Left renal cortex interstitium (tissue), 4 donors: Measurements from ENCODE around the gene MRPL55. TPM values are rescaled to one million over a fixed set of nuclear protein-coding genes. Genes with fewer than 3 reads are reported as not detected.

Experiments
- DNase-seq, 4 donors: peaks; one replicate each; pipeline ENCODE4 v3.0.0-alpha.2; 2013; ENCODE audit warnings: low read depth in 4 of 4, low spot score in 2 of 4, missing footprints in 1 of 4
- polyA plus RNA-seq, 4 donors: library from polyadenylated mRNA; unstranded; fragments of 120-200 nt; gene quantifications; one replicate each; pipeline ENCODE4 v1.2.1, GENCODE V29; 2013; ENCODE audit not compliant: insufficient read length in 4 of 4

MRPL55 gene
- polyA plus RNA-seq, 4 donors: 37.4 to 60.9 (median 49.0) TPM

DNA sequence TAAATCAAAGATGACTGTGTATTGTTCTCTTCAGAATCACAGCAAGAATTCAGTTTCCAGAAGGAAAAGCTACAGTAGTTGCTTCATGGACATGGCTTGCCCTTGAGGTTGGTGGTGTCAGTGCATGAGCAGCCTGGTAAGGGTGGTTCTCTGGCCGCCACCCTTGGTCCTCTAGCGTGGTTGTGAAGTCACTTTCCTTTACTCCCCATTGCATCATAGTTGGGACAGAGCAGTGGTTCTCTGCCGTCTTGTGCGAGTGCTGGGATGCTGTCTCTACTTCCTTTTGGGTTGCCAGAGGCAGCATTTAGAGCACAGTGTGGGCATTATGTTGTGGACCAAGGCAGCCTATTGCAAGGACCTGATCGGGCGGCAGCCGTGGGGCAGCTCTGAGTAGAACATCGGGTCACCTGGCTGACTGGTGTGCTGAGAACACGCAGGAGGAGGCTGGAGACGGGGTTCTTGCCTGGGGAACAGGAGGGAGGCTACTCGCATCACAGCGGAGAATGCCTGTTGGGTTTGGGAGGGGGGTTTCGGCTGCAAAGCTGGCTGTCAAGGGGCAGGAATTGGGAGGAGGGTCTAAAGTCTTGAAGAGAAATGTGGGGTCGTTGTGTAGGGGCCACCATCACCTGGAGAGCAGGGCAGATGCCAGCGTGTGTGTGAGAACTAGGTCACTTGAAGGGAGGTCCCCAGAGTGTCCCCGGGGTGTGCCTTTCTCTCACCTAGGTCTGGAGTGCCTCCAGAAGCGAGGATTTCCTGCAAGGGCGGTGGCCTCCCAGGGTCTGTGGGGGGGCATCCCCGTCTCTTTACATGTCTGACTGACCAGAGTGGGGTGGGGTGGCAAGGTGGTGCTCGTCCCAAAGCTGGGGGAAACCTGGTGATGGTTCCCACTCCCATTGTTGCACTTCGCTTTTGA is 20.3 kb downstream of the MRPL55 start:
- no peak for DNase-seq

DNA sequence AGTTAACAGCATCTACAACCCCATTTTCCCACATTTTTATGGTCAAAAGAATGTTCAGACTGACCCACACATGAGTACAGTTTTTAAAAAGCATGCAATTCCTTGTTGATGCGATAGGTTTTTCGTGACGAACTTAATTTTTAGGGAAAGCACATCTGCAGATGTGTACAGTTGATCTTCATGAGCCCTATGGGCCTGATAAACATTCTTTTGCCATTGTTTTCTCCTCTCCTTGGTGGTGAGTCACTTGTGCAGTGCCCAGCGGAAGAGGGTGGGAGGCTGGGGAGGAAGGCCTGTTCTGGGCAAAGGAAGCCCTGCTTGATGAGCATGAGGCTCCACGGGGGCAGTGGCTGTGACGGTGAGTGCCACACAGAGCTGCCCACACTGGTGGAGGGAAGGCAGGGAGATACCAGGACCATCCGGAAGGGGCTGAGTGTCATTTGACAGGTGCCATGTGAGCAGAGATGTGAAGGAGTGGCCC is 21.3 kb downstream of the MRPL55 start:
- DNase-seq: no peak

DNA sequence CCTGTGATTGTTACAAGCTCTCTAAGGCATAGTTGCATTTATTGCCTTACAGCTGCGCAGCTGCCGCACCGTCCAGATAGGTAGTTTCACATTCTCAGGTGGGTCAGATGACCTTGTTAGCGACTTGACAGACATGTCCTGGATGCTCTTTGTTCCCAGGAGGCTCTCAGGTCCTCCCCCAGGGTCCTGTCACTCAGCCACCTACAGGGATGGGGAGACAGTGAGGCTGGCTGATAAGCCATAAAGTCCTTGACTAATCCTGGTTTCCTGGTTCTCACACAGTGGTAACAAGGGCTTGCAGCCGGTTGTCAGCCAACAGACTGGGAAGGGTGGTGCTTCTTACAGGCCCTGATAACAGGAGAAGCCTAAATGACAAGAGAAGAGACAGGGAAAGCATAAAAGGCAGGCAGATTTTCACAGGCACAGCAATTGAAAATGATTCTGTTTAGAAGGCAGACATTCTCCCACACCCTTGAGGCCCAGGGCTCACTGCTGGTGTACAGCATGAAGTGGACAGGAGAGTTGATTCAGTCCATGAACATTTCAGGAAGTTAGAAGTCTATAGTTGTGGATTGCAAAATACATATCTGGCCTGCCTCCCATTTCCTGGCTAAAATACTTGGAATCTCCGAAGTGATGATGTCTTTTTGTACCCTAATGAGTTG is 23.7 kb downstream of the MRPL55 start:
- no peak for DNase-seq

DNA sequence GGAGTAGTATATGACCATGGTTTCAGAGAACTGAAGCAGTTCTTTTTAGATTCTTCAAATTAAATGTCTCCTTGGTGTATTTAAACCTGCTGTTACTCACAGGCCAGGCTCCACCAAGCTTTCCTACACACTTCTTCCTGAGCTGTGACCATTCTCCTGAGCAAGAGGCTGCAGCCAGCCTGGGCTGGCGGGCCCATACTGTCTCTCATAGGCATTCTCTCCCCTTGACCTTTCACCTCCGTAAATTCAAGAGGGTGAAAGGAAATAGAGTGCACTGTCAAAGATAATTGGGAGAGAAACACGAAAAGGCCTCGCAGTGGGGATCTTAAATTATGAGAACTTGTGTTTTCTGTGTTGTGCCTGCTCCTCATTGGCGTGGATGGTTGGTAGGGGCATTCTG is 24.3 kb downstream of the MRPL55 start:
- no peak for DNase-seq

GRCh38 chr1:228084325-228084724 is 24.8 kb downstream of the MRPL55 start:
- no peak for DNase-seq

GRCh38 chr1:228083871-228084278 is 25.2 kb downstream of the MRPL55 start:
- no peak for DNase-seq

- peak in 1 of 4 donors; percentile 28 for DNase-seq
Measured at GRCh38 chr1:228082918-228083870, 25.9 kb downstream of the MRPL55 start.

- DNase-seq: peak; percentile 85 to 90 (median 88)
Measured at GRCh38 chr1:228082214-228082917, 26.7 kb downstream of the MRPL55 start, which contains the start of gene ARF1. ARF1 (plus strand) TSS chr1:228082708; CDS start chr1:228097115, 14,407 bp downstream.

GRCh38 chr1:228081578-228082213 is 27.4 kb downstream of the MRPL55 start:
- DNase-seq: no peak

- no peak for DNase-seq
Measured at GRCh38 chr1:228081144-228081543, 28.0 kb downstream of the MRPL55 start.

DNA sequence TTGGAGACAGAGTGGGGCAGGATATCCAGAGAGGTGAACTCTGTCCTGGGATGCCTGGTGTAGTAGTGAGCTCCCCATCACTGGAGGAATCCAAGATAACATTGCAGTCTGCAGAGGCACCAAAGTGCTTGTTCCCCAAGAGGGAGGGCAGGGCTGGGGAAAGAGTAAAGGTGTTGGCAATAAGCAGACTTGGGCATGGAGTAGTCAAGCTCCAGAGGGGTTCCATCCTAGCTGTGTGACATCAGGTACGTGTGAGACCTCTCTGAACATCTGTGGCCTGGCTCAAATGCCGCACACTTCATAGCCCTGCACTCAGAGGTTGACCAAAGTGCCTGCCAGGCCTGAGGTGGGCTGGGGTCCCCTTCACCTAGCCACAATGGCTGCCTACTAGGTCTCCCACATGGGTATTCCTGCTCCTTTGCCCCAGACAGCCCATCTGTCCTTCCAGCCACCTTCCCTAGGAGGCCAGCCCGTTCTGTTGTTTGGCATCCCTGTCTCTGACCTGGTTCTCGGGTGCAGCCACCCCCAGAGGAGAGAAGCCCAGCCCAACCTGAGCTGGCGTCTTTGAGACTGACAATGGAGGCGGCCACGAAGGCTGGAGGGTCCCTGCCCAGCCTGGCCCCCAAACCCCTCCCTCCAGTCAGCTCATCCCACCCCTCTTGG is 29.4 kb downstream of the MRPL55 start:
- DNase-seq: no peak

DNA sequence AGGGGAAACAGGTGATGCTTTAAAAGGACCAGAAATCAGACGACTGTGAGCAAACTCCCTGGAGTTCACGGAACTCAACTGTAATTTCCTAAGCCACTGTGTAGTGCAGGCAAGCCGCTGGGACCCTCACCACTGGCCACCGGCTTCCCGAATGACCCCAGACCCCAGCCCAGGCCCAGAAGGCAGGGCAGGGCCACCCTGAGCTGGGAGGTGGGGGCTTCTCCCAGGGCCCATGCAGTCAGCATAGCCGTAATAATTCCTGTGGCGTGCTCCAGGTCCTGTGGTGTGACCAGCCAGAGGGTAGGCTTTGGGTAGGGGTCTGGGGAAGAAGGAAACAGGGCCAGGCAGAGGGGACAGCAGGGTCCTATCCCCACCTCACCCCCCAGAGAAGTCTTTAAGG is 30.1 kb downstream of the MRPL55 start:
- DNase-seq: no peak

DNA sequence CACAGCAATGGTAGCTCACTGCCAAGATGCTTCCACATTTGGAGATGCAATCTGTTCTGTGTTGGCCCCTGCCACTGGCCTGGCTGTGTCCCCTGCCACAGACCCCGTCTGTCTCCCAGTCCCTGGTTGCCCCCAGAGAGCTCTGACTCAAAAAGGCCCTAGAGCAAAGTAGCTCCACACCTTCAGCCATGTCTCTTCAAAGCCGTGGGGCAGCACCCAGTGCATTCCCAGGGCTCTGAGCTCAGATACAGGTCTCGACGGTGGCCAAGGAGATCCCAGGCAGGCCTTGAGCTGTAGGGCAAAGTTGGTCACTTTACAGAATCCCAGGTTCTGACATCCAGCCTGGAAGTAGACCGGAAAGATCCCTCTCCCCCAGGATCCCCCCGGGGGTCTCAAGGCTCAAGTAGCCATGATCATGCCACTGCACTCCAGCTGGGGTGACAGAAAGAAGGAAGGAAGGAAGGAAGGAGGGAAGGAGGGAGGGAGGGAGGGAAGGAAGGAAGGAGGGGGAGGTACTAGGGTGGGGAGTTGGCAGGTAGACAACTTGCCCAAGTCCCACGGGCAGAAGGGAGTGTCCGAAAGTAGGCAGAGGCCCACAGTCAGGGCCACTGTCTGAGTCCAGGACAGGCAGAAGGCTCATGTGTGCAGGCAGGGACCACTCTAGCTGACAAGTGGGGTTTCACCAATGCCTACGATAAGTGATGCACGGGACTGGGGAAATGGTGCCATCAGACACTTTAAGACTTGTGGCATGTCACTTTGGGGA is 31.4 kb downstream of the MRPL55 start:
- DNase-seq: no peak

DNA sequence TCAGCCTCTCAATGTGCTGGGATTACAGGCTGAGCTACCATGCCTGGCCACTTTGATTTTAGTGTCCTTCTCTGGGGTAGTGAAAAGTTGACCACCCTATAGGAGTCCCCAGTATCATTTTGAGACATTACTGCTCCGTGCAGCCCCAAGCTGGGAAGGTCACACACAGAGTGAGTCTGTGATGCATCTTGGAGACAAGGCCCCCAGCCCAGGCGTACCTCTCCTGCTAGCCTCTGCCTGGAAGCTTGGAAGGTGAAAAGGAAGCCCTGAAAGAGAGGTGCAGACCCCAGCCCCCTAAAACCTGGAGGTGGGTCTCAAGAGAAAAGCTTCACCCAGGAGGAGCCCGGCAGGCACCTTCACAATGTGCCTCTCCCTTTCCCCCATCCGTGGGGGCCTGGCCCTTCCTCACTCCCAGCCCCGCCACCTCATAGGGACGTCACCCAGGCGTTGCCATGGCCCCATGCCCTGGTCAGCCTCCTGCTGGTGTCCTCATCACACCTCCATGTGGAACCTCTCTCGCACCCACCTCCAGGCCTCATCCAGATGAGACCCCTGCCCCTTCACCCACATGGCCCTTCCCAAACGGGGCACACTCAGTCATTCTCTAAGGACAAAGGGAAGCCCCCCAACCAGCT is 32.2 kb downstream of the MRPL55 start:
- no peak for DNase-seq

DNA sequence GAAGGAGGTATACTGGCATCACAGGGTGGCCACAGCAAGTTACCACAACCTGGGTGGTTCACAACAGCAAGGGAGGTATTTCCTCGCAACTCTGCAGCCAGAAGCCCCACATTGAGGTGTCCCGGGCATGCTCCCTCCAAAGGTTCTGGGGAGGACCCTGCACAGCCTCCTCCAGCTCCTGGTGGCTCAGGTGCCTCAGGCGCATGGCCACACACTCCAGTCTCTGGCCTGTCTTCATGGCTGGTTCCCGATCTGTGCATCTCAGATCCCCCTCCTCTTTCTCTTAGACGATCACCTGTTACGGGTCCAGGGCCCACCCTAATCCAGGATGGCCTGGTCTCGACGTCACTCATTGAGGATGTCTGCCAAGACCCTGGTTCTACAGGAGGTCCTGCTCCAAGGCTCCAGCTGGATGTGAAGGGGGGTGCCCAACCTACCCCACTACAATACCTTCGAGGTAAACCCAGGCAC is 33.3 kb downstream of the MRPL55 start:
- no peak for DNase-seq

DNA sequence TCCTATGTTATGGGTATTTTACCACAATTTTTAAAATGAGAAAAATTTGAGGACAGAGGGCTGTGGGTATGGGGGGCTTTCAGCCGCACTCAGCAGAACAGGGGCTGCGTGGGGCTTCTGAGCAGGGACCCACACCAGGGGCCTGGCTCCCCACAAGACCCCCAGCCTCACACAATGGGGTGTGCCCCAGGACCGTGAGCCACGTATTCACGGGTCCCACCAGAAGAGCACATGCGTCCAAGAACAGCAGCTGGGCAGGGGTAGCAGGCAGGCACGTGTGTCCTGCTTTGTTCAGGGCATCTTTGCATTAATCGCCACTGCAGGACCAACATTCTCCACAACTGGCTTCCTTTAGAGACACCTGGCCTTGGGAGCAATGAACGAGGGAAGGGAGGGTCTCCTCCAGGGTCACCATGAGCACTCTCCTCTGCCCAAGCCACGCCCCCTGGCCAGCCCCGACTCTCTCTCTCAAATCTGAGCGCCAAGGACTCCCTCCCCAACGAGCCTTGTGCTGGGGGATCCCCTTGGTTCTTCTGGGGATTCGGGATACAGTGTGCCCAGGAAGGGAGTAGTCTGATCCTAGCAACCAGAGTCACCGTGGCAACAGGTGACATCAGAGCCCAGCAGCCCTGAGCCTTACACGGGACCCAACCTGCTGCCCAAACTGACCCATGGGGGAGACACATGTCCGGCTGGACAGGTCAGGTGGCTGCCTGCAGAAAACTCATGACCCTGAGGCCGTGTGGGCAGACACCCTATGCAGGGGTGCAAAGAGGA is 34.0 kb downstream of the MRPL55 start:
- no peak for DNase-seq
